Activated CD8-positive, alpha-beta memory T cell treated with anti-CD3 and anti-CD28 coated beads, Interleukin-2, amount 10 ng/mL, durations not matched to agents 7 days and 5 days (primary cell): Measurements from ENCODE around the gene C19orf73. TPM values are rescaled to one million over a fixed set of nuclear protein-coding genes. Genes with fewer than 3 reads are reported as not detected.
"Not testable (repeated sequence)": the region's sequence is repeated elsewhere in the genome, so short reads cannot be mapped to it uniquely, and the experiment has no call there.

Source experiments
- ATAC-seq: fragments of 150-1000 bp; cut with Tn5 transposase; one replicate; pipeline ENCODE4 v1.10.0; 2021; ENCODE audit warnings: moderate library complexity
- CTCF ChIA-PET: fragments of 350-600 bp; sonication (Branson Sonifier 250); formaldehyde crosslinking; loops from one replicate; lab custom pipeline; 2021; ENCODE audit warnings: antibody characterized with exemption; lab: Charles Lee
- DNase-seq: peaks from one replicate; pipeline ENCODE4 v3.0.0-alpha.2; 2020
- H3K27ac Mint-ChIP-seq: one replicate; pipeline ENCODE4 v1.8.0; 2021; ENCODE audit warnings: mild to moderate bottlenecking, mixed read lengths
- H3K27me3 Mint-ChIP-seq: one replicate; pipeline ENCODE4 v1.8.0; 2021; ENCODE audit warnings: mixed read lengths
- H3K36me3 Mint-ChIP-seq: one replicate; pipeline ENCODE4 v1.8.0; 2021; ENCODE audit warnings: mild to moderate bottlenecking, mixed read lengths
- H3K4me1 Mint-ChIP-seq: one replicate; pipeline ENCODE4 v1.8.0; 2021; ENCODE audit warnings: mixed read lengths
- H3K4me3 Mint-ChIP-seq: one replicate; pipeline ENCODE4 v1.8.0; 2021; ENCODE audit warnings: mild to moderate bottlenecking, moderate library complexity, mixed read lengths
- H3K9me3 Mint-ChIP-seq: one replicate; pipeline ENCODE4 v1.8.0; 2022; ENCODE audit warnings: low read depth, mixed read lengths
- total RNA-seq, 2 experiments: library from RNA; stranded (reverse); gene quantifications; one replicate each; pipeline ENCODE4 v1.2.3, GENCODE V29; 2021

The C19orf73 gene
- total RNA-seq, 2 experiments from 2014 or later: 1.6 to 1.8 TPM

GRCh38 chr19:49125025-49125731 is 6.2 kb upstream of the C19orf73 start:
- Mint-ChIP-seq H3K9me3 (no peaks in the 10 kb centered on the region), H3K27ac (no peak overlapping the region), H3K4me1 (peaks cover 17% of the 10 kb centered on the region), H3K36me3 (no peaks in the 10 kb centered on the region), H3K4me3 (no peak overlapping the region), H3K27me3 (peaks cover 20% of the 10 kb centered on the region)
- DNase-seq (no peak), ATAC-seq (no peak)
- CTCF ChIA-PET: interaction anchor here (1.8 kb wide), 1 partner anchor 11 kb away, joined by 9 read pairs; the partner anchor contains the start of gene LIN7B

DNA sequence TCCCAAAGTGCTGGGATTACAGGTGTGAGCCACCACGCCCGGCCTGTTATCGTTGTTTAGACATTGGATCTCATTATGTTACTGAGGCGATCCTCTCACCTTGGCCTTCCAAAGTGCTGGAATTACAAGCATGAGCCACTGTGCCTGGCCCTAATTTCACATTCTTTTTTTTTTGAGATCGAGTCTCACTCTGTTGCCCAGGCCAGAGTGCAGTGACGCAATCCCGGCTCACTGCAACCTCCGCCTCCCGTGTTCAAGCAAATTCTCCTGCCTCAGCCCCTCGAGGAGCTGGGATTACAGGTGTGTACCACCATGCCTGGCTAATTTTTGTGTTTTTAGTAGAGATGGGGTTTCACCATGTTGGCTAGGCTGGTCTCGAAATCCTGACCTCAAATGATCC is 4.3 kb upstream of the C19orf73 start:
- not testable (repeated sequence) for ATAC-seq, H3K27ac Mint-ChIP-seq, H3K36me3 Mint-ChIP-seq, H3K4me3 Mint-ChIP-seq, DNase-seq, H3K9me3 Mint-ChIP-seq
- CTCF ChIA-PET: interaction anchor here (0.6 to 1.2 kb wide), 2 partner anchors 9 to 25 kb away, joined by 3 to 4 read pairs; partner anchors contain the start of gene LIN7B
- peaks cover 15% of the 10 kb centered on the region for H3K4me1 Mint-ChIP-seq
- H3K27me3 Mint-ChIP-seq: peaks cover 23% of the 10 kb centered on the region

DNA sequence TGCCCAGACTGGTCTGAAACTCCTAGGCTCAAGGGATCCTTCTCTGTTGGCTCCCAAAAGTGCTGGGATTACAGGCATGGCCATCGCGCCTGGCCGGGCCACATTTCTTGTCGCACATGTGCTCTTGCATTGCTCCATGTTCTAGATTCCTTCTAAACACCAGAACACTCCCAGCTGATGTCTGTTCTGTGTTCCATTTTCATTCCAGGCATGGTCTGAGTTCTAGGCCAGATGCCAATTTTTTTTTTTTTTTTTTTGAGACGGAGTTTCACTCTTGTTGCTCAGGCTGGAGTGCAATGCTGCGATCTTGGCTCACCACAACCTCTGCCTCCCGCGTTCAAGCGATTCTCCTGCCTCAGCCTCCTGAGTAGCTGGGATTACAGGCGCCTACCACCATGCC is 2.9 kb upstream of the C19orf73 start:
- Mint-ChIP-seq H3K27me3 (peaks cover 23% of the 10 kb centered on the region), H3K4me1 (peaks cover 21% of the 10 kb centered on the region)
- DNase-seq, H3K27ac Mint-ChIP-seq, H3K4me3 Mint-ChIP-seq, H3K36me3 Mint-ChIP-seq, ATAC-seq, H3K9me3 Mint-ChIP-seq: not testable (repeated sequence)
- CTCF ChIA-PET: interaction anchor here (0.7 kb wide), 1 partner anchor 24 kb away, joined by 4 read pairs; no protein-coding TSS in a partner anchor

- Mint-ChIP-seq H3K36me3 (no peaks in the 10 kb centered on the region), H3K9me3 (no peaks in the 10 kb centered on the region), H3K27me3 (peaks cover 23% of the 10 kb centered on the region), H3K4me3 (peak overlapping the region; percentile 7), H3K27ac (no peak overlapping the region), H3K4me1 (peaks cover 21% of the 10 kb centered on the region)
- DNase-seq (no peak), ATAC-seq (no peak)
- CTCF ChIA-PET: interaction anchor here (1.8 kb wide), 1 partner anchor 78 kb away, joined by 5 read pairs; no protein-coding TSS in a partner anchor
These were observed 1.9 kb upstream of the C19orf73 start for GRCh38 chr19:49120868-49121267.

DNA sequence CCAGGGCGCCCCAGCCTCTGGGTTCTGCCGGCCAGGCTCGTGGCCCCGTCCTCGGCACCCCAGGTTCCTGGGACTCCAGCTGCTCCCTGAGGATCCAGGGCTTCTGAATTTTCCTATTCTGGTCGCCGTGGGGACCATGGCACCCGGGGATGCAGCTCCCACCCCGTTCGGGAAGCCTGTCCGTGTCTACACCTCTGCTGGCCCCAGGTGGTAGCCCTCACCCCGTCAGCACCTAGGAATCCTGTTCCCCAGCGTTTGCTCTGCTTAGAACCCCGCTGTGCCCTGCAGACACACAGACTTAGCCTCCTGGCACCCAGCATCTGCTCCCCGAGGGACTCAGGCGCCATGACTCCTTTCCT is 1.4 kb upstream of the C19orf73 start:
- ATAC-seq: no peak
- Mint-ChIP-seq H3K27me3 (peaks cover 23% of the 10 kb centered on the region), H3K27ac (no peak overlapping the region), H3K4me3 (peak overlapping the region; percentile 7), H3K4me1 (peaks cover 21% of the 10 kb centered on the region), H3K36me3 (no peaks in the 10 kb centered on the region), H3K9me3 (no peaks in the 10 kb centered on the region)
- CTCF ChIA-PET: interaction anchor here (0.6 to 1.8 kb wide), 5 partner anchors 9 to 78 kb away, joined by 3 to 5 read pairs (median 4); no protein-coding TSS in a partner anchor
- DNase-seq: no peak

- Mint-ChIP-seq H3K36me3 (no peaks in the 10 kb centered on the region), H3K27me3 (peaks cover 23% of the 10 kb centered on the region), H3K27ac (peak within 1 kb of the TSS; percentile 81), H3K4me1 (peaks cover 25% of the 10 kb centered on the region), H3K4me3 (peak within 1 kb of the TSS; percentile 73), H3K9me3 (no peaks in the 10 kb centered on the region)
- CTCF ChIA-PET: interaction anchor here (0.6 to 1.8 kb wide), 5 partner anchors 9 to 79 kb away, joined by 3 to 5 read pairs (median 4); no protein-coding TSS in a partner anchor
- no peak for DNase-seq
- no peak for ATAC-seq
These were observed 725 bp upstream of the C19orf73 start, which contains the start of gene PPFIA3 for GRCh38 chr19:49119411-49120324. TSS of gene PPFIA3 (plus strand) at chr19:49119544. CDS start at chr19:49127874, 8,330 bp downstream.

GRCh38 chr19:49117677-49118564 is 1.0 kb downstream of the C19orf73 start:
- ATAC-seq: no peak
- H3K9me3 Mint-ChIP-seq: no peaks in the 10 kb centered on the region
- H3K4me3 Mint-ChIP-seq: peak overlapping the region; percentile 73
- H3K27me3 Mint-ChIP-seq: peaks cover 20% of the 10 kb centered on the region
- H3K4me1 Mint-ChIP-seq: peaks cover 30% of the 10 kb centered on the region
- no peaks in the 10 kb centered on the region for H3K36me3 Mint-ChIP-seq
- DNase-seq: no peak
- CTCF ChIA-PET: interaction anchor here (0.7 to 6.9 kb wide), 8 partner anchors 10 to 147 kb away, joined by 3 to 63 read pairs (median 5); no protein-coding TSS in a partner anchor
- peak overlapping the region; percentile 81 for H3K27ac Mint-ChIP-seq

GRCh38 chr19:49116544-49116943 is 2.4 kb downstream of the C19orf73 start:
- Mint-ChIP-seq H3K4me1 (peaks cover 30% of the 10 kb centered on the region), H3K27me3 (peaks cover 14% of the 10 kb centered on the region), H3K9me3 (no peaks in the 10 kb centered on the region), H3K27ac (no peak overlapping the region), H3K4me3 (no peak overlapping the region), H3K36me3 (no peaks in the 10 kb centered on the region)
- ATAC-seq (no peak), DNase-seq (no peak)
- CTCF ChIA-PET: interaction anchor here (1.5 to 6.9 kb wide), 4 partner anchors 12 to 146 kb away, joined by 3 to 63 read pairs (median 6); no protein-coding TSS in a partner anchor

- H3K9me3 Mint-ChIP-seq: no peaks in the 10 kb centered on the region
- no peak for ATAC-seq
- no peaks in the 10 kb centered on the region for H3K36me3 Mint-ChIP-seq
- peak; percentile 54 for DNase-seq
- H3K4me3 Mint-ChIP-seq: peak overlapping the region; percentile 69
- no peak overlapping the region for H3K27ac Mint-ChIP-seq
- peaks cover under 1% of the 10 kb centered on the region for H3K27me3 Mint-ChIP-seq
- peaks cover 23% of the 10 kb centered on the region for H3K4me1 Mint-ChIP-seq
- CTCF ChIA-PET: interaction anchor here (0.6 to 6.9 kb wide), 23 partner anchors 9 to 462 kb away, joined by 3 to 63 read pairs (median 7); partner anchors contain the start of genes BAX and RUVBL2
These were observed 4.1 kb downstream of the C19orf73 start for GRCh38 chr19:49114630-49115363.

DNA sequence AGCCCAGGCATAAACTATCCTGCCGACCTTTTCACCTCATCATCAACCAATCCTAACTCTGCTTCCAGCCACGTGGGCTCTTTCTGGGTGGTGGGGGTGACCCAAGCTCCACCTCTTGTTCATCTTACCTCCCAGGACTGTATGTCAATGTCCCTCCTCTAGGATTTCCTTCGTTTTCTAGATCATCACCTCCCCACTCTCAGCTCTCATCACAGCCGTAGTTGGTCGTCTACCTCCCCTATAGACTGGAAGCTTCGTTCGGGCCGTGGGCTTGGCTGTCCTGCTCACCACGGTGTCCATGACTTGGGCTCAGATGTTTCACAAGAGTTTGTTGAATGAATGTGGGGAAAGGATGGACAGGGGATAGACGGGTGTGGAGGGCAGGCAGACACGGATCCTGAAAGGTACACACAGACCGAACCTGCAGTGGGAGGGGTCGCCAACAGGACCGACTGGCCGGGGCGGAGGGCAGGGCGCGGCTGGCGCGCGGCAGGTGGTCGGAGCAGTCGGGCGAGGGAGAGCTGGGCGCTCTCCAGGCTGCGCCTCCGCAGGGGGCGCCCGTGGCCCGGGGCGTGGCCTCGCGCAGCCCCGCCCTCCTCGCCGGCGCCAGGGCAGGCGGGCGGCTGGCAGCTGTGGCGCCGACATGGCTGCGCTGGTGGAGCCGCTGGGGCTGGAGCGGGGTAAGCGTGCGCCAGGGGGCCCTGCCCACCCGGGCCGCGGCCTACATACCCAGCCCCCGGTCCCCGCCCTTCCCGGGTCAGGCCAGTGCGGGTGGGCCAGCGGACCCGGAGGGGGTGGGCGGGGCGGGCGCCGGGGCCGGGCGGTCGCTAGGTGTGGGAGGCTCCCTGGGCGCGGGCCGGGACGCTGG is 4.9 kb downstream of the C19orf73 start, which contains the start of gene LIN7B:
TSS of gene LIN7B (plus strand) at position 609 of the 868 bp plus-strand sequence. CDS start at position 644, 35 bp downstream.
- CTCF ChIA-PET: interaction anchor here (0.6 to 6.9 kb wide), 27 partner anchors 8 to 1591 kb away, joined by 3 to 63 read pairs (median 5); partner anchors contain the start of genes BAX and RUVBL2
- peaks cover 23% of the 10 kb centered on the region for H3K4me1 Mint-ChIP-seq
- DNase-seq: peak; percentile 75
- peak; percentile 76 for ATAC-seq
- peak within 1 kb of the TSS; percentile 54 for H3K27ac Mint-ChIP-seq
- H3K27me3 Mint-ChIP-seq: no peaks in the 10 kb centered on the region
- peaks cover under 1% of the 10 kb centered on the region for H3K36me3 Mint-ChIP-seq
- H3K9me3 Mint-ChIP-seq: no peaks in the 10 kb centered on the region
- peak within 1 kb of the TSS; percentile 78 for H3K4me3 Mint-ChIP-seq
